Measurements from ENCODE around the gene FAM83G.
A peak's percentile ranks its signal among the peaks of the same experiment; 100 is the strongest.

DNA sequence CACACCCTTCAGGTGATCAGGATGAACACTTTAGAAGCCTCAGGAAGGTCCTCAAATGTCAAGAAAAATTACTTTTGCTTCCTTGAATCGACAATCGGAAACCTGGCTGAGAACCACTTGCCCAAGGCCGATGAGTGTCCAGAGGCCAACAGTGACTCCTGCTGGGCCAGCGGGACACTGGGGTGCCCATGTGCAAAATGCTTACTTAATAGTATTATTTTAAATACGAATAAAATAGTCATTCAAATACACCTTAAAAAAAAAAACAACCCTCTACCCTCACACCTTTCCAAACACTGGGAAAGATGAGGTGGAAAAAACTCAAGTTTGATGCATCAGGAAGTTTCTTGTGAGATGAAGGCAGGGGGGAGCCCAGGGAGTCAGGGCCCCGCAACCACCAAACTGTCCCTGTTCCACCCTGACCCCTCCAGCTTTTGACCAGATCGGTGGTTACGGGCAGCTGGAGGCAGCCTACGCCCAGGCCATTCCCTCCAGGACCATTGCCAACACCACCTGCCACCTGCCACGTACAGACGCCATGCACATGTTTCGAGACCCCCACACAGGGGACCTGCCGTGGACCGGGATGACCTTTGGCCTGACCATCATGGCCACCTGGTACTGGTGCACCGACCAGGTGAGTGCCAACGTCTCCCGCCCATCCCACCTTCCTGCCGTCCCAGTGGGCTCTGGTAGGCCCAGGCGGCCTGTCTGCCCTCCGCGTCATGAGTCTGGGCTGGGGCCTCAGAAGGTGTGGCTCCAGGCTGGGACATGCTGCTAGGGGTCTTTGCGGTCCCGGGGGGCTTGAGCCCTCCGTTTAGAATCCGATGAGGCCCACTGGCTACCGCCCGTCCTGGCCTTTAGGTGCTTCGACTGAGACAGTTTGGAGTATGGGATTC, 33.7 kb downstream of the FAM83G start:
- TF ChIP-seq, protein P1, sequence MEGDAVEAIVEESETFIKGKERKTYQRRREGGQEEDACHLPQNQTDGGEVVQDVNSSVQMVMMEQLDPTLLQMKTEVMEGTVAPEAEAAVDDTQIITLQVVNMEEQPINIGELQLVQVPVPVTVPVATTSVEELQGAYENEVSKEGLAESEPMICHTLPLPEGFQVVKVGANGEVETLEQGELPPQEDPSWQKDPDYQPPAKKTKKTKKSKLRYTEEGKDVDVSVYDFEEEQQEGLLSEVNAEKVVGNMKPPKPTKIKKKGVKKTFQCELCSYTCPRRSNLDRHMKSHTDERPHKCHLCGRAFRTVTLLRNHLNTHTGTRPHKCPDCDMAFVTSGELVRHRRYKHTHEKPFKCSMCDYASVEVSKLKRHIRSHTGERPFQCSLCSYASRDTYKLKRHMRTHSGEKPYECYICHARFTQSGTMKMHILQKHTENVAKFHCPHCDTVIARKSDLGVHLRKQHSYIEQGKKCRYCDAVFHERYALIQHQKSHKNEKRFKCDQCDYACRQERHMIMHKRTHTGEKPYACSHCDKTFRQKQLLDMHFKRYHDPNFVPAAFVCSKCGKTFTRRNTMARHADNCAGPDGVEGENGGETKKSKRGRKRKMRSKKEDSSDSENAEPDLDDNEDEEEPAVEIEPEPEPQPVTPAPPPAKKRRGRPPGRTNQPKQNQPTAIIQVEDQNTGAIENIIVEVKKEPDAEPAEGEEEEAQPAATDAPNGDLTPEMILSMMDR (conservative IDR thresholded peaks at IDR 0.05; ENCODE audit: low read length), result peak; percentile 41
- TF ChIP-seq EZH2phosphoT487 (IDR thresholded peaks at IDR 0.05; ENCODE audit: borderline replicate concordance), result no peak

Measured in Loucy (cell line).